IPS-NIHi11 (cell line): ENCODE results near the gene MUSTN1.

Source experiments
- DNase-seq: peaks from one replicate; pipeline ENCODE4 v3.0.0; 2012; ENCODE audit warnings: mixed read lengths, low spot score

Gene MUSTN1

DNA sequence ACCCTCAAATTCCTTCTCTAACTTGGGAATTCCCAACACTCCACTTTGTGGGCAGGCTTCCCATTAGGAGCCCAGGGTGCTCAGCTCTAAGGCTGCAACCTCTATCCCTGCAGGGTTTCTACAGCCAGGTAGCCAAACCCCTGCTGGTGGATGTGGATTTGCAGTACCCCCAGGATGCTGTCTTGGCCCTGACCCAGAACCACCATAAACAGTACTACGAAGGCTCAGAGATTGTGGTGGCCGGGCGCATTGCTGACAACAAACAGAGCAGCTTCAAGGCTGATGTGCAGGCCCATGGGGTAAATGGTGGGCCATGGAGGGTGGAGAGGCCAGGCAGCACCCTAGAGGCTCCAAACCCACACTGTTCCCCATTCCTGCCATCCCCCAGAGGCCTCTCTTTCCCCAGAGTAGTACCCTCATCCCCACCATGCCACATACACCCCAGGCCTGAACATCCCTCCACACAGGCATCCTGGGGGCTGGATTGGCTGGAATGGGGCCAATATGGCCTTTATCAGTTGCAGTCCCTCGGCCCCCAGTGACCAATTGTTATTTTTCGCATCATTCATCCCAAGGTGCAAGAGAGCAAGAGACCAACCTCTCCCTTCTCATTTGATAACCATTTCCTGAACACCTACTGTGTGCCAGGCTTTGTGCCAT is 49.8 kb downstream of the MUSTN1 start:
- DNase-seq = no peak

DNA sequence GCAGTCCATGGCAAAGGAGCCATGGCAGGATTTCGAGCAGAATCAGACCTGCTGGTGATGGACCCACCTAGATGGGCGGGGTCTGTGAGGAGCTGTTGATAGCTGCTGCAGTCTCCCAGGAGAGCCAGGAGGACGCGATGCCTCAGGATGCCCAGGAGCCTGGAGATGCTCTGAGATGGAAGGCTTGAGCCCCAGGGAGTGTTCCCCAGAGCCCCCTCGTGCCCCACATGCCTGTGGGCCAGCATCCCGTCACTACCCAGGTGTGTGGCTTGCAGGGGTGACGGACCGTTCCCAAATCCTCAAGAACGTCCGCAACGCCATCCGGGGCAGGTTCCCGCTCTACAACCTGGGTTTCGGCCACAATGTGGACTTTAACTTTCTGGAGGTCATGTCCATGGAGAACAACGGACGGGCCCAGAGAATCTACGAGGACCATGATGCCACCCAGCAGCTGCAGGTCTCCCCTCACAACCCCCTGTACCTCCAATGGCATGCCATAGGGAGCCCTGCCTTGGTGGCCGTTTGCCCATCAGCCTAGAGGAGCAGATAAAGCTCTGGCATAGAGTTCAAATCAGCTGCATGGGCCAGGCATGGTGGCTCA is 50.7 kb downstream of the MUSTN1 start:
- DNase-seq = no peak

DNA sequence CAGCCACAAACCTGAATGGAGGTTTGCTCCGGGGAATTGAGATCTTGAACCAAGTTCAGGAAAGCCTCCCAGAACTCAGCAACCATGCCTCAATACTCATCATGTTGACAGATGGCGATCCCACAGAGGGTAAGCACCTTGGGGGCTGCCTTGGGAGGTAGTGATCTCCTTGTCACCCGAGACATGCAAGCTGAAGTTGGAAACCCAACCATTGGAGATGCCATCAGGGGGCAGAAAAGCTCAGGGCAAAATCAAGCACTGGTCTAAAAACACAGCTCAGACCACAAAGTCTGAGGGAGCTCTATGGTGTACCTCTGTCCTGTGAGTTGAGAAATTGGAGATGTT is 51.6 kb downstream of the MUSTN1 start:
- no peak for DNase-seq
